ENCODE results near the gene TTN. TPM values are rescaled to one million over a fixed set of nuclear protein-coding genes. Genes with fewer than 3 reads are reported as not detected.

Gene TTN
- total and polyA plus RNA-seq, 8 donors = 0.96 to 13.8 (median 8.3) TPM

- H3K4me1 ChIP-seq = no peaks in the 10 kb centered on the region
- WGBS, 2 donors = 96 to 97% methylated on average over 19 of the region's 19 CpGs
- DNase-seq = no peak
- H3K27ac ChIP-seq = no peak overlapping the region
- no peak overlapping the region for H3K4me3 ChIP-seq
- FAIRE-seq = no peak
- no peaks in the 10 kb centered on the region for H3K27me3 ChIP-seq
- intact Hi-C loops (cut with DNase I) = loop anchor here in 2 of 3 donors (5.0 kb wide), 2 partner anchors 108 to 118 kb away; no protein-coding TSS in a partner anchor
- peaks cover 0 to 11% (median 0%) of the 10 kb centered on the region in 3 donors for H3K36me3 ChIP-seq
- no peak for ATAC-seq
- TF ChIP-seq CTCF (IDR thresholded peaks at IDR 0.05) = no peak
- H3K9me3 ChIP-seq = no peaks in the 10 kb centered on the region
Measured at GRCh38 chr2:178799305-178799704, 7.9 kb downstream of the TTN start.

GRCh38 chr2:178796079-178796677 is 11.0 kb downstream of the TTN start:
- intact Hi-C loops (cut with DNase I) = loop anchor here in 2 of 3 donors (5.0 kb wide), 2 partner anchors 111 to 121 kb away; no protein-coding TSS in a partner anchor
- ATAC-seq (peak in 3 of 4 donors; percentile 52 to 63 (median 61)), DNase-seq (no peak), FAIRE-seq (peak; percentile 59)
- no peaks in the 10 kb centered on the region for H3K4me1 ChIP-seq
- TF ChIP-seq CTCF (IDR thresholded peaks at IDR 0.05) = peak; percentile 15 to 50 (median 38)
- H3K9me3 ChIP-seq = no peaks in the 10 kb centered on the region
- H3K27me3 ChIP-seq = no peaks in the 10 kb centered on the region
- H3K27ac ChIP-seq = no peak overlapping the region
- 90 to 95% methylated on average over 2 of the region's 2 CpGs for WGBS, 2 donors
- H3K4me3 ChIP-seq = no peak overlapping the region
- H3K36me3 ChIP-seq = peaks cover 0 to 21% (median 0%) of the 10 kb centered on the region in 3 donors

GRCh38 chr2:178787934-178788333 is 19.3 kb downstream of the TTN start:
- DNase-seq (no peak), FAIRE-seq (no peak), ATAC-seq (no peak)
- no peaks in the 10 kb centered on the region for H3K27me3 ChIP-seq
- no peak for TF ChIP-seq CTCF (IDR thresholded peaks at IDR 0.05)
- no peak overlapping the region for H3K4me3 ChIP-seq
- 82 to 84% methylated on average over 5 of the region's 5 CpGs for WGBS, 2 donors
- intact Hi-C loops (cut with DNase I) = no loop called here
- no peak overlapping the region for H3K27ac ChIP-seq
- H3K36me3 ChIP-seq = peaks cover 0 to 17% (median 0%) of the 10 kb centered on the region in 3 donors
- H3K9me3 ChIP-seq = no peaks in the 10 kb centered on the region
- H3K4me1 ChIP-seq = no peaks in the 10 kb centered on the region

GRCh38 chr2:178787155-178787554 is 20.1 kb downstream of the TTN start:
- intact Hi-C loops (cut with DNase I) = no loop called here
- TF ChIP-seq CTCF (IDR thresholded peaks at IDR 0.05) = no peak
- DNase-seq = no peak
- Histone ChIP-seq H3K27ac (no peak overlapping the region), H3K36me3 (peaks cover 0 to 17% (median 0%) of the 10 kb centered on the region in 3 donors), H3K9me3 (no peaks in the 10 kb centered on the region), H3K4me3 (no peak overlapping the region), H3K4me1 (no peaks in the 10 kb centered on the region), H3K27me3 (no peaks in the 10 kb centered on the region)
- WGBS, 2 donors = 54 to 60% methylated on average over 2 of the region's 2 CpGs
- no peak for FAIRE-seq
- ATAC-seq = no peak

- intact Hi-C loops (cut with DNase I) = no loop called here
- H3K27me3 ChIP-seq = no peaks in the 10 kb centered on the region
- no peak for TF ChIP-seq CTCF (IDR thresholded peaks at IDR 0.05)
- no peak for FAIRE-seq
- no peak for ATAC-seq
- no peak for DNase-seq
- no peak overlapping the region for H3K4me3 ChIP-seq
- H3K27ac ChIP-seq = no peak overlapping the region
- peaks cover 0 to 17% (median 0%) of the 10 kb centered on the region in 3 donors for H3K36me3 ChIP-seq
- H3K9me3 ChIP-seq = no peaks in the 10 kb centered on the region
- 92 to 94% methylated on average over 10 of the region's 10 CpGs for WGBS, 2 donors
- no peaks in the 10 kb centered on the region for H3K4me1 ChIP-seq
Measured at GRCh38 chr2:178783889-178784288, 23.3 kb downstream of the TTN start.
